ENCODE measurements around the gene EXD2. TPM values are rescaled to one million over a fixed set of nuclear protein-coding genes. Genes with fewer than 3 reads are reported as not detected.

EXD2 gene
- total RNA-seq, 1 experiment from 2014 or later, result 26.2 TPM

DNA sequence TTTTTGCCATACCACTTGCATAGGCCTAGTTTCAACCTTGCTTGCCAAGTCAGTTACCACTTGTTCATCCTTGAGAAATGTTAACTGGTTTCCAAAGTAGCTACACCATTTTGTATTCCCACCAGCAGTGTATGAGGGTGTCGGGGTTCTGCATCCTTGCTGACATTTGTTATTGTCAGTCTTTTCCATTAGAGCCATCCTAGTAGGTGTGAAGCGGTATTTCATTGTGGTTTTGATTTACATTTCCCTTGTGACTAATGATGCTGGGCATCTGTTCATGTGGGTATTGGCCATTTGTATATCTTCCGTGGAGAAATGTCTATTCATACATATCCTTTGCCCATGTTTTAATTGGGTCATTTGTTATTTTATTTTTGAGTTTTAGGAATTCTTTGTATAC is 41.1 kb downstream of the EXD2 start:
- H3K4me1 Mint-ChIP-seq, result no peaks in the 10 kb centered on the region
- ATAC-seq, result no peak
- no peaks in the 10 kb centered on the region for H3K27me3 Mint-ChIP-seq (ENCODE audit: low read depth)
- H3K36me3 Mint-ChIP-seq, result peaks cover 41% of the 10 kb centered on the region
- ChIA-PET CTCF (interaction anchor here (1.1 to 1.6 kb wide), 2 partner anchors 81 to 103 kb away, joined by 3 to 4 read pairs; no protein-coding TSS in a partner anchor), POLR2A (no interaction called here)
- no peak overlapping the region for H3K4me3 Mint-ChIP-seq
- no peak for DNase-seq (ENCODE audit: low spot score)
- TF ChIP-seq TEAD1 (CRISPR knock-in tag; IDR thresholded peaks at IDR 0.05) (no peak), NFE2L1 (CRISPR knock-in tag; IDR thresholded peaks at IDR 0.05) (no peak)
- TF ChIP-seq, protein P1, sequence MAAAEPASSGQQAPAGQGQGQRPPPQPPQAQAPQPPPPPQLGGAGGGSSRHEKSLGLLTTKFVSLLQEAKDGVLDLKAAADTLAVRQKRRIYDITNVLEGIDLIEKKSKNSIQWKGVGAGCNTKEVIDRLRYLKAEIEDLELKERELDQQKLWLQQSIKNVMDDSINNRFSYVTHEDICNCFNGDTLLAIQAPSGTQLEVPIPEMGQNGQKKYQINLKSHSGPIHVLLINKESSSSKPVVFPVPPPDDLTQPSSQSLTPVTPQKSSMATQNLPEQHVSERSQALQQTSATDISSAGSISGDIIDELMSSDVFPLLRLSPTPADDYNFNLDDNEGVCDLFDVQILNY (CRISPR knock-in tag; IDR thresholded peaks at IDR 0.05), result no peak
- H3K9me3 Mint-ChIP-seq, result no peaks in the 10 kb centered on the region
- no peak overlapping the region for H3K27ac Mint-ChIP-seq

DNA sequence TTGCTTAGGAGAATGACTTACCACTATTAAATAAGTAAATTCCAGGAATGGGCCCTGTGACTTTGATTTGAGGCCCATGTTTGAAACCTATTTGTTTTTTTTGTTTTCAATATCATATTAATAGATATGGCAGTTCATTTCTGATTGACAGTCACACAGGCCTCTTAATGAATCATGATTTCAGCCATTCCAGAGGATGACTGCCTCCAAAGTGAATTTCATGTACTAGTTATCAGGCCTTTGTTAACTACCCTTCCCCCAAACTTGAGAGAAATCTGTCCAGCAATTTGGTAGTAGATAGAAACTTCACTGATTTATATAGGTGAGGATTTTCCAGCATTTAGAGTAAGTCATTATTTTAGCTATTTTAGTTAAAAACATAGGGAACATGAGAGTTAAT is 42.8 kb downstream of the EXD2 start:
- Mint-ChIP-seq H3K27me3 (ENCODE audit: low read depth) (no peaks in the 10 kb centered on the region), H3K36me3 (peaks cover 47% of the 10 kb centered on the region), H3K4me3 (no peak overlapping the region), H3K27ac (no peak overlapping the region), H3K9me3 (no peaks in the 10 kb centered on the region), H3K4me1 (peaks cover 5% of the 10 kb centered on the region)
- no peak for ATAC-seq
- DNase-seq (ENCODE audit: low spot score), result no peak
- POLR2A ChIA-PET, result no interaction called here
- CTCF ChIA-PET, result no interaction called here
- no peak for TF ChIP-seq EMX1 (CRISPR knock-in tag; IDR thresholded peaks at IDR 0.05)
- TF ChIP-seq CBFB (CRISPR knock-in tag; IDR thresholded peaks at IDR 0.05; ENCODE audit: low read depth), result no peak
- no peak for TF ChIP-seq GTF2I (CRISPR knock-in tag; conservative IDR thresholded peaks at IDR 0.05)

DNA sequence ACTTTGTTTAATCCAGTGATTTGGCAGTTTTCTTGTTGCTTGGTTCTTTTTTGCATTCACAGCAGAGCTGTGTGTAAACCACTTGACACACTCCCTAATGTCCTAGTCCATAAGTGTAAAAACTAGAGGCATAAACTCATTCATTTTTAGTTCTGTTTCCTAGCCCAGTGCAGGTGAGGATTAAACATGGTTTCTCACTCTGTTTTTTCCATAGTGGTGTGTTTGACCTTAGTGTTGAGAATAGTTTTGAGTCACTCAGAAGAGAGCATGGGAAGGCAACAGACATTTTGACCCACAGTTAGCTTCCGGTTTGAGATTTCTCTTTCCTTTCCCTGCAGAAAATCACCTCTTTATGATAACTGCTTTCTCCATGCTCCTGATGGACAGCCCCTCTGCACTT is 44.4 kb downstream of the EXD2 start:
- peaks cover 6% of the 10 kb centered on the region for H3K4me1 Mint-ChIP-seq
- POLR2A ChIA-PET, result no interaction called here
- peaks cover 49% of the 10 kb centered on the region for H3K36me3 Mint-ChIP-seq
- no peak for TF ChIP-seq TCF7 (CRISPR knock-in tag; IDR thresholded peaks at IDR 0.05; ENCODE audit: low read depth)
- no peak for TF ChIP-seq ZNF232 (CRISPR knock-in tag; IDR thresholded peaks at IDR 0.05)
- TF ChIP-seq GTF2I (CRISPR knock-in tag; conservative IDR thresholded peaks at IDR 0.05), result no peak
- no peak for TF ChIP-seq TEAD4 (CRISPR knock-in tag; IDR thresholded peaks at IDR 0.05)
- TF ChIP-seq, protein P2, sequence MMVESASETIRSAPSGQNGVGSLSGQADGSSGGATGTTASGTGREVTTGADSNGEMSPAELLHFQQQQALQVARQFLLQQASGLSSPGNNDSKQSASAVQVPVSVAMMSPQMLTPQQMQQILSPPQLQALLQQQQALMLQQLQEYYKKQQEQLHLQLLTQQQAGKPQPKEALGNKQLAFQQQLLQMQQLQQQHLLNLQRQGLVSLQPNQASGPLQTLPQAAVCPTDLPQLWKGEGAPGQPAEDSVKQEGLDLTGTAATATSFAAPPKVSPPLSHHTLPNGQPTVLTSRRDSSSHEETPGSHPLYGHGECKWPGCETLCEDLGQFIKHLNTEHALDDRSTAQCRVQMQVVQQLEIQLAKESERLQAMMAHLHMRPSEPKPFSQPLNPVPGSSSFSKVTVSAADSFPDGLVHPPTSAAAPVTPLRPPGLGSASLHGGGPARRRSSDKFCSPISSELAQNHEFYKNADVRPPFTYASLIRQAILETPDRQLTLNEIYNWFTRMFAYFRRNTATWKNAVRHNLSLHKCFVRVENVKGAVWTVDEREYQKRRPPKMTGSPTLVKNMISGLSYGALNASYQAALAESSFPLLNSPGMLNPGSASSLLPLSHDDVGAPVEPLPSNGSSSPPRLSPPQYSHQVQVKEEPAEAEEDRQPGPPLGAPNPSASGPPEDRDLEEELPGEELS (CRISPR knock-in tag; IDR thresholded peaks at IDR 0.05), result no peak
- no peak for TF ChIP-seq ZNF423 (CRISPR knock-in tag; IDR thresholded peaks at IDR 0.05)
- TF ChIP-seq ZNF317 (CRISPR knock-in tag; IDR thresholded peaks at IDR 0.05; ENCODE audit: borderline replicate concordance, low read depth), result no peak
- no peak for TF ChIP-seq NR2C2 (CRISPR knock-in tag; IDR thresholded peaks at IDR 0.05)
- no peak for TF ChIP-seq ESRRA (CRISPR knock-in tag; IDR thresholded peaks at IDR 0.05; ENCODE audit: borderline replicate concordance)
- TF ChIP-seq JAZF1 (CRISPR knock-in tag; IDR thresholded peaks at IDR 0.05), result no peak
- TF ChIP-seq, protein P3, sequence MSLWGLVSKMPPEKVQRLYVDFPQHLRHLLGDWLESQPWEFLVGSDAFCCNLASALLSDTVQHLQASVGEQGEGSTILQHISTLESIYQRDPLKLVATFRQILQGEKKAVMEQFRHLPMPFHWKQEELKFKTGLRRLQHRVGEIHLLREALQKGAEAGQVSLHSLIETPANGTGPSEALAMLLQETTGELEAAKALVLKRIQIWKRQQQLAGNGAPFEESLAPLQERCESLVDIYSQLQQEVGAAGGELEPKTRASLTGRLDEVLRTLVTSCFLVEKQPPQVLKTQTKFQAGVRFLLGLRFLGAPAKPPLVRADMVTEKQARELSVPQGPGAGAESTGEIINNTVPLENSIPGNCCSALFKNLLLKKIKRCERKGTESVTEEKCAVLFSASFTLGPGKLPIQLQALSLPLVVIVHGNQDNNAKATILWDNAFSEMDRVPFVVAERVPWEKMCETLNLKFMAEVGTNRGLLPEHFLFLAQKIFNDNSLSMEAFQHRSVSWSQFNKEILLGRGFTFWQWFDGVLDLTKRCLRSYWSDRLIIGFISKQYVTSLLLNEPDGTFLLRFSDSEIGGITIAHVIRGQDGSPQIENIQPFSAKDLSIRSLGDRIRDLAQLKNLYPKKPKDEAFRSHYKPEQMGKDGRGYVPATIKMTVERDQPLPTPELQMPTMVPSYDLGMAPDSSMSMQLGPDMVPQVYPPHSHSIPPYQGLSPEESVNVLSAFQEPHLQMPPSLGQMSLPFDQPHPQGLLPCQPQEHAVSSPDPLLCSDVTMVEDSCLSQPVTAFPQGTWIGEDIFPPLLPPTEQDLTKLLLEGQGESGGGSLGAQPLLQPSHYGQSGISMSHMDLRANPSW (CRISPR knock-in tag; conservative IDR thresholded peaks at IDR 0.05; ENCODE audit: low read depth), result no peak
- no peak for TF ChIP-seq ZNF263 (CRISPR knock-in tag; IDR thresholded peaks at IDR 0.05; ENCODE audit: low read depth)
- TF ChIP-seq ZNF671 (CRISPR knock-in tag; IDR thresholded peaks at IDR 0.05), result no peak
- no peak for ATAC-seq
- H3K9me3 Mint-ChIP-seq, result no peaks in the 10 kb centered on the region
- no peaks in the 10 kb centered on the region for H3K27me3 Mint-ChIP-seq (ENCODE audit: low read depth)
- DNase-seq (ENCODE audit: low spot score), result no peak
- H3K4me3 Mint-ChIP-seq, result no peak overlapping the region
- H3K27ac Mint-ChIP-seq, result no peak overlapping the region
- CTCF ChIA-PET, result interaction anchor here (1.3 to 1.7 kb wide), 3 partner anchors 84 to 312 kb away, joined by 3 read pairs; no protein-coding TSS in a partner anchor
